Heart left ventricle (tissue), 16 donors: ENCODE measurements around the gene SNAPIN. TPM values are rescaled to one million over a fixed set of nuclear protein-coding genes. Genes with fewer than 3 reads are reported as not detected.
A peak's percentile ranks its signal among the peaks of the same experiment; 100 is the strongest.

Experiments
- ATAC-seq, 4 donors: fragments of 200-7000 bp; cut with Tn5 transposase; one replicate each; pipeline ENCODE4 v1.9.1; 2020 to 2022; ENCODE audit warnings: moderate library complexity in 4 of 4, mild to moderate bottlenecking in 3 of 4, moderate number of reproducible peaks in 1 of 4
- DNase-seq, 5 donors: peaks; one replicate each; pipeline ENCODE4 v3.0.0-alpha.2; 2020
- H3K27ac ChIP-seq, 12 donors: fragments of 200-600 bp; sonication (generic) in 4 of 12; one replicate each; pipeline versions ENCODE4 v1.5.0 to v1.8.0; 2016 to 2022; ENCODE audit warnings: mild to moderate bottlenecking in 2 of 12
- H3K27me3 ChIP-seq, 9 donors: fragments of 200-600 bp; sonication (generic) in 2 of 9; one replicate each; pipeline versions ENCODE4 v1.5.1 to v1.8.0; 2016 to 2022; ENCODE audit warnings: mild to moderate bottlenecking in 3 of 9
- H3K36me3 ChIP-seq, 9 donors: fragments of 200-600 bp; sonication (generic) in 2 of 9; one replicate each; pipeline versions ENCODE4 v1.5.0 to v1.8.0; 2018 to 2022; ENCODE audit warnings: mild to moderate bottlenecking in 2 of 9
- H3K4me1 ChIP-seq, 12 donors: fragments of 200-600 bp; sonication (generic) in 4 of 12; one replicate each; pipeline versions ENCODE4 v1.5.0 to v1.8.0; 2016 to 2022; ENCODE audit warnings: mild to moderate bottlenecking in 3 of 12
- H3K4me3 ChIP-seq, 12 donors: fragments of 200-600 bp; sonication (generic) in 4 of 12; one replicate each; pipeline versions ENCODE4 v1.5.0 to v1.8.0; 2017 to 2022; ENCODE audit warnings: mild to moderate bottlenecking in 9 of 12, moderate library complexity in 4 of 12
- H3K9me3 ChIP-seq, 12 donors: fragments of 200-600 bp; sonication (generic) in 4 of 12; one replicate each; pipeline versions ENCODE4 v1.5.0 to v1.8.0; 2016 to 2022; ENCODE audit warnings: mild to moderate bottlenecking in 1 of 12
- POLR2A ChIP-seq, 2 donors: fragments of 450-650 bp; IDR thresholded peaks; one replicate each; pipeline ENCODE4 v1.6.1; 2017; ENCODE audit warnings: antibody characterized with exemption in 2 of 2, mild to moderate bottlenecking in 2 of 2, moderate library complexity in 2 of 2
- WGBS, 4 donors: extraction: QIAGEN DNeasy Blood & Tissue Kit in 2 of 4; methylation state at CpG; one replicate each; pipeline versions ENCODE4 v1.1.5 to v1.1.7; 2013 to 2018; 5-methylcytosine and 5-hydroxymethylcytosine counted together
- intact Hi-C, 10 donors: fragments of 100-400 bp; cut with DNase I; formaldehyde crosslinking; loops; one replicate each; pipeline versions ENCODE4 v1.11.1 to v1.14.2; 2022
- polyA plus RNA-seq, 2 donors: library from polyadenylated mRNA; stranded (reverse); fragments of 200-250 nt; gene quantifications; one replicate each; pipeline ENCODE4 v1.2.3, GENCODE V29; 2013
- total RNA-seq, 9 donors: library from RNA; depleted of rRNA in 2 of 9; stranded (reverse); fragments of >200 nt in 2 of 9; fragmentation: NEBNext Ultra II Directional in 3 of 9; extraction: Animal tissue kit (Norgen Biotek cat#: 25700) in 3 of 9; gene quantifications; one replicate each; pipeline versions ENCODE4 v1.1.0 to v1.2.4, GENCODE V29; 2016 to 2023
- TF ChIP-seq, protein P1 (sequence below), 12 donors: fragments of 200-600 bp; sonication (generic) in 4 of 12; IDR thresholded peaks; one replicate each; pipeline versions ENCODE4 v1.5.0 to v1.8.0; 2018 to 2022; ENCODE audit warnings: antibody characterized with exemption in 12 of 12, mild to moderate bottlenecking in 5 of 12
- donor health status: ischemic (EF 13 %, LVEDD 7.1; RV severe dilation, severe dysfunction).
- donor health status: healthy with polysubstance abuse.
- donor health status: DM: no; HTN: yes; CAD: no.
- donor health status: DM: no; HTN: no; CAD: no.
- donor health status: ischemic (EF 25% LVEDD 6.9; RV normal size, moderate dysfunction).
- donor health status: ischemic (EF 25% LVEDD 5.7; RV mildly dilated, moderate dysfunction).
- donor health status: healthy.
- donor health status: DM: yes; HTN: yes; CAD: no.
- donor health status: ischemic (EF 35%, LVEDD 5.7; RV mildly dilated, moderate dysfunction).
- donor health status: nonischemic (EF 11% LVEDD 7.7; RV severe dilation, severe dysfunction).
- donor health status: DM: yes; HTN: yes; CAD: no.
- donor health status: PGD.
- donor health status: ischemic (EF 29% LVEDD 5.4; RV normal size, mild dysfunction).
- donor health status: nonischemic (EF 23%, LVEDD 6.1; RV moderate dilation, normal function).

SNAPIN gene
- total and polyA plus RNA-seq, 11 donors: 53.7 to 88.7 (median 67.9) TPM

DNA sequence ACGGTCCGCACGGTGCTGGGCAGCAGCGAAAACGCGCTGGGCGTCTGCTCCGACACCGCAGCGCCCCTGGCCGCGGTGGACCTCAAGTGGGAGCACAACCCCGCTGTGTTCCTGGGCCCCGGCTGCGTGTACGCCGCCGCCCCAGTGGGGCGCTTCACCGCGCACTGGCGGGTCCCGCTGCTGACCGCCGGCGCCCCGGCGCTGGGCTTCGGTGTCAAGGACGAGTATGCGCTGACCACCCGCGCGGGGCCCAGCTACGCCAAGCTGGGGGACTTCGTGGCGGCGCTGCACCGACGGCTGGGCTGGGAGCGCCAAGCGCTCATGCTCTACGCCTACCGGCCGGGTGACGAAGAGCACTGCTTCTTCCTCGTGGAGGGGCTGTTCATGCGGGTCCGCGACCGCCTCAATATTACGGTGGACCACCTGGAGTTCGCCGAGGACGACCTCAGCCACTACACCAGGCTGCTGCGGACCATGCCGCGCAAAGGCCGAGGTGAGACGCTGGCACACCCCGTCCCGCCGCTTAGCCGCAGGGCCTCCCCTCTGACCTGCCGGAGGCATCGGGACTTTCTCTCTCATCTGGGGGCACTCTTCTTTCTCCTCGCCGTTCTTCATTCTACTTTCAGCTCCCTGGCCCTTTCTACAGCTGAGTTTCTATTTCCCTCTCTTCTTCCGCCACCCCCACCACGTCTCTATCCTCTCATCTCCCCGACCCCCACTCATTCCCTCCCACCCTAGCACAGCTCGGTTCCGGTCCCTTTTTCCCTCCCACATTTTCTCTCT, 21.0 kb downstream of the SNAPIN start:
- no peak for TF ChIP-seq POLR2A (IDR thresholded peaks at IDR 0.05)
- TF ChIP-seq, protein P1, sequence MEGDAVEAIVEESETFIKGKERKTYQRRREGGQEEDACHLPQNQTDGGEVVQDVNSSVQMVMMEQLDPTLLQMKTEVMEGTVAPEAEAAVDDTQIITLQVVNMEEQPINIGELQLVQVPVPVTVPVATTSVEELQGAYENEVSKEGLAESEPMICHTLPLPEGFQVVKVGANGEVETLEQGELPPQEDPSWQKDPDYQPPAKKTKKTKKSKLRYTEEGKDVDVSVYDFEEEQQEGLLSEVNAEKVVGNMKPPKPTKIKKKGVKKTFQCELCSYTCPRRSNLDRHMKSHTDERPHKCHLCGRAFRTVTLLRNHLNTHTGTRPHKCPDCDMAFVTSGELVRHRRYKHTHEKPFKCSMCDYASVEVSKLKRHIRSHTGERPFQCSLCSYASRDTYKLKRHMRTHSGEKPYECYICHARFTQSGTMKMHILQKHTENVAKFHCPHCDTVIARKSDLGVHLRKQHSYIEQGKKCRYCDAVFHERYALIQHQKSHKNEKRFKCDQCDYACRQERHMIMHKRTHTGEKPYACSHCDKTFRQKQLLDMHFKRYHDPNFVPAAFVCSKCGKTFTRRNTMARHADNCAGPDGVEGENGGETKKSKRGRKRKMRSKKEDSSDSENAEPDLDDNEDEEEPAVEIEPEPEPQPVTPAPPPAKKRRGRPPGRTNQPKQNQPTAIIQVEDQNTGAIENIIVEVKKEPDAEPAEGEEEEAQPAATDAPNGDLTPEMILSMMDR (IDR thresholded peaks at IDR 0.05): peak in 9 of 12 donors; percentile 3 to 38 (median 16)
- Histone ChIP-seq H3K36me3 (peaks cover 0 to 19% (median 0%) of the 10 kb centered on the region in 9 donors), H3K27ac (peak overlapping the region; percentile 7 to 83 (median 71)), H3K4me3 (peak overlapping the region; percentile 35 to 76 (median 60)), H3K4me1 (peaks cover 0 to 26% (median 19%) of the 10 kb centered on the region in 12 donors), H3K27me3 (peaks cover 0 to 28% (median 7%) of the 10 kb centered on the region in 9 donors), H3K9me3 (no peaks in the 10 kb centered on the region)
- ATAC-seq (peak in 3 of 4 donors; percentile 7 to 49 (median 48)), DNase-seq (peak in 2 of 5 donors; percentile 22 to 67)
- intact Hi-C loops: loop anchor here in 9 of 10 donors (1.0 to 10.0 kb wide), 15 partner anchors 48 to 308 kb away; partner anchors contain the start of genes RAB13 (in 6 of the 9), INTS3 (in 2 of the 9), CREB3L4 (in 1 of the 9) and DENND4B (in 1 of the 9)
- WGBS, 4 donors: 1 to 6% (median 4%) methylated on average over 22 to 73 of the region's 73 CpGs

DNA sequence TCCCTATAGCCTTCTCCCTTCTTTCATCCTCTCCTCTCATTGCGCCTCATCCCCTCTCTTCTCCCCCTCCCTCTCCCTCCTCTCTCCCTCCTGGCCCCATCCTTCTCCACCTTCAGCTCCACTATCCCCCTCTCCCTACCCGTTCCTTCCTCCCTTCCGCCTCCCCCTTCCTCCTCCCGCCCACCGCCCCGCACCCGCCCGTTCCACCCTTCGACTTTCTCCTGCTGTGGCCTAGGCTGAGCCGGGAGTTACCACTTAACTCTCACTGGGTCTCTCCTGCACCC, 21.6 kb downstream of the SNAPIN start:
- Histone ChIP-seq H3K36me3 (peaks cover 0 to 19% (median 2%) of the 10 kb centered on the region in 9 donors), H3K9me3 (no peaks in the 10 kb centered on the region), H3K4me3 (peak overlapping the region; percentile 35 to 76 (median 60)), H3K27ac (peak overlapping the region in 6 of 12 donors; percentile 66 to 83 (median 76)), H3K4me1 (peaks cover 0 to 26% (median 19%) of the 10 kb centered on the region in 12 donors), H3K27me3 (peaks cover 0 to 28% (median 7%) of the 10 kb centered on the region in 9 donors)
- intact Hi-C loops: no loop called here
- DNase-seq (no peak), ATAC-seq (no peak)
- 19 to 32% (median 30%) methylated on average over 10 of the region's 10 CpGs for WGBS, 4 donors
- TF ChIP-seq, protein P1 (IDR thresholded peaks at IDR 0.05): no peak
- no peak for TF ChIP-seq POLR2A (IDR thresholded peaks at IDR 0.05)

DNA sequence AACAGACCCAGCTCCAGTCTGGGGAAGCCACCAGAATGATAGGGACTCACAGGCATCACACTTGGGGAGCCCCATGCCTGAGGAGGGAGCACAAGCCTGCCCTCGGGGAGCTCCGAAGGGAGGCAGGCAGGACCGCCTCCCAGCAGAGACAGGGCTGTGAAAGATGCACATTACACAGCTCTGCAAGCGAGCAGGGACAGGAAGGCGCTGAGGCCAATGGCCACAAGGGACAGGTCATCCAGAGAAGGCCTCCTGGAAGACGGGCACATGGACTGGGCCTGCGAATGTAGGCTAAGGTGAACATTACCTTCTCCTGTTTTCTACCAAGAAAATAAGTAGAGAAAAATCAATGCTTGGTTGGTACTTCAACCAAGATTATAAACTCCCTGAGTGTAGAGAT, 24.2 kb downstream of the SNAPIN start:
- WGBS, 4 donors: 82 to 87% (median 86%) methylated on average over 7 of the region's 7 CpGs
- intact Hi-C loops: no loop called here

DNA sequence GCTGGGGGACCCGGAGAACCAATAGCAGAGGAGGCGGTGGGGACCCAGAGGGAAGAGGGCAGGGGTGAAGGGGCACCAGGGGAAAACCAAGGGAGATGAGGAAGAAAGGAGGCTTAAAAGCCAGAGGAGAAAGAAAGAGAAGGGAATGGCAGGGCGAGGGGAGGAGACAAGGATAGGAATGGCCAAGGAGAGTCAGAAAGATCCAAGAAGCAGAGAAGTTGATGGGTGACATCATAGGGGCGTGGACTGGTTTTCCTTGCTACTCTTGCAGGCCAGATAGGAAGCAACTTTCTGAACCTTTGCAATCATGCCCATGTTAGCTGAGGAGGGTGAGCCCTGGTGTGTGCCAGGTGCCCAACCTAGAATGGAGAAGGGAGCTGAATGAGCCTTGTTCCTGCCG, 25.4 kb downstream of the SNAPIN start:
- Histone ChIP-seq H3K4me1 (peaks cover 0 to 11% (median 8%) of the 10 kb centered on the region in 12 donors), H3K4me3 (no peak overlapping the region), H3K27me3 (peaks cover 0 to 19% (median 7%) of the 10 kb centered on the region in 9 donors), H3K27ac (no peak overlapping the region), H3K36me3 (peaks cover 0 to 39% (median 8%) of the 10 kb centered on the region in 9 donors), H3K9me3 (no peaks in the 10 kb centered on the region)
- WGBS, 4 donors: 80 to 89% (median 85%) methylated on average over 5 of the region's 5 CpGs
- ATAC-seq (no peak), DNase-seq (peak in 1 of 5 donors; percentile 3)
- TF ChIP-seq, protein P1 (IDR thresholded peaks at IDR 0.05): no peak
- TF ChIP-seq POLR2A (IDR thresholded peaks at IDR 0.05): no peak
- intact Hi-C loops: no loop called here

More for the DNA sequence above, 24.2 kb downstream of the SNAPIN start:
- ATAC-seq: no peak
- peak in 1 of 5 donors; percentile 26 for DNase-seq
- H3K27ac ChIP-seq: no peak overlapping the region
- peaks cover 0 to 33% (median 7%) of the 10 kb centered on the region in 9 donors for H3K36me3 ChIP-seq
- peaks cover 0 to 28% (median 7%) of the 10 kb centered on the region in 9 donors for H3K27me3 ChIP-seq
- H3K9me3 ChIP-seq: no peaks in the 10 kb centered on the region
- no peak for TF ChIP-seq POLR2A (IDR thresholded peaks at IDR 0.05)
- TF ChIP-seq, protein P1 (IDR thresholded peaks at IDR 0.05): no peak
- no peak overlapping the region for H3K4me3 ChIP-seq
- peaks cover 0 to 22% (median 16%) of the 10 kb centered on the region in 12 donors for H3K4me1 ChIP-seq
